ENCODE data around the gene INO80D.

DNA sequence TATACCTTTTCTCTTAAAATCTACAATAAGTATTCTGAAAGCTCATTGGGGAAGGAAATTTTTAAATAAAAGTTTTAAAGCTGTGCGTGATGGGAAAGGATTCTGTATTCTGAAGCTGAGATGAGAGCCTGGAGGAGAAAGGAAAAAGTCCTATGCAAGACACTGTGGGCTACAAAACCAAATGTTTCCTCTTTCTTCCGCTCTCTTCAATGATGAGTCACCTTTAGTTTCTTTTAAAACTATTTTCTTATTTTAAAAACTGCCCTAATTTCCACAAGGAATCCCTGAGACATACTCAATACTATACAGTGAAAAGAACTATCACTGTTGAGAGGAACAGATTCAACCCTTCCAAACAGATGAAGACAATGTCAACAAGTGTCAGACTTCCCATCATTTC is 87.4 kb downstream of the INO80D start:
- TF ChIP-seq POLR2A (IDR thresholded peaks at IDR 0.05) (no peak), POLR2AphosphoS5 (IDR thresholded peaks at IDR 0.05) (no peak)

Data from stomach (tissue), 4 donors.